ENCODE measurements around the gene B4GALT5. TPM values are rescaled to one million over a fixed set of nuclear protein-coding genes. Genes with fewer than 3 reads are reported as not detected.

The B4GALT5 gene
- total RNA-seq, 2 experiments from 2014 or later = 9.8 to 18.8 TPM

DNA sequence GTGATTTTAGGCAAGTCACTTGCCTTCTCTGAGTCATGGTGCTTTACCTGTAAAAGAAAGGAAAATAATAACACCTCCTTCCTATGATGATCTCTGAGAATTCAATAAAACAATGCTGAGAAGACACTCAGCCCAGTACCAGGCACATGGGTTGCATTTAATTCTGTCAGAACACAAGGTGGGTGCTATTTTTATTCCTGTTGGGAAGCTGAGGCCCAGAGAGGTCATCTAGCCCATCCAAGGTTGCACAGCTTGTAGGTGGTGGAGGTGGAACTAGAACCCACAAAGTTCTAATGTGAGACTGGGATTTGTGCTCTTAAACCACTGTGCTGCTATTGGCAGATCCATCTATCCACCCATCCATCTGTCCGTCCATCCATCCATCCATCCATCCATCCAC lies 106.1 kb downstream of the B4GALT5 start:
- Histone ChIP-seq H3K9me2 (ENCODE audit: insufficient read depth, low read length) (no peaks in the 10 kb centered on the region), H3K27ac (ENCODE audit: low read depth, low read length, poor library complexity, severe bottlenecking) (no peak overlapping the region), H3K79me2 (ENCODE audit: insufficient read depth, low read depth, low read length) (no peaks in the 10 kb centered on the region), H3K4me2 (ENCODE audit: low read length) (no peak overlapping the region), H2AFZ (ENCODE audit: low read length) (no peak overlapping the region), H3K9me3 (ENCODE audit: low read length) (no peaks in the 10 kb centered on the region), H3K36me3 (ENCODE audit: insufficient read depth, low read length) (no peaks in the 10 kb centered on the region), H3K4me1 (ENCODE audit: insufficient read depth, low read length, poor library complexity, severe bottlenecking) (peaks cover 37% of the 10 kb centered on the region), H4K20me1 (ENCODE audit: insufficient read depth, low read length) (no peaks in the 10 kb centered on the region), H3K4me3 (ENCODE audit: low read depth, low read length, poor library complexity, severe bottlenecking) (no peak overlapping the region)
- ChIA-PET CTCF (ENCODE audit: unreplicated experiment) (interaction anchor here (1.0 to 1.5 kb wide), 3 partner anchors 65 to 241 kb away, joined by 3 to 9 read pairs (median 5); no protein-coding TSS in a partner anchor), POLR2A (no interaction called here)
- no TSS peak for BruUV-seq (replicated peaks)
- DNase-seq (ENCODE audit: low spot score) = no peak
- intact Hi-C loops (cut with micrococcal nuclease; ENCODE audit: unreplicated experiment) = no loop called here
- TF ChIP-seq, protein P1, sequence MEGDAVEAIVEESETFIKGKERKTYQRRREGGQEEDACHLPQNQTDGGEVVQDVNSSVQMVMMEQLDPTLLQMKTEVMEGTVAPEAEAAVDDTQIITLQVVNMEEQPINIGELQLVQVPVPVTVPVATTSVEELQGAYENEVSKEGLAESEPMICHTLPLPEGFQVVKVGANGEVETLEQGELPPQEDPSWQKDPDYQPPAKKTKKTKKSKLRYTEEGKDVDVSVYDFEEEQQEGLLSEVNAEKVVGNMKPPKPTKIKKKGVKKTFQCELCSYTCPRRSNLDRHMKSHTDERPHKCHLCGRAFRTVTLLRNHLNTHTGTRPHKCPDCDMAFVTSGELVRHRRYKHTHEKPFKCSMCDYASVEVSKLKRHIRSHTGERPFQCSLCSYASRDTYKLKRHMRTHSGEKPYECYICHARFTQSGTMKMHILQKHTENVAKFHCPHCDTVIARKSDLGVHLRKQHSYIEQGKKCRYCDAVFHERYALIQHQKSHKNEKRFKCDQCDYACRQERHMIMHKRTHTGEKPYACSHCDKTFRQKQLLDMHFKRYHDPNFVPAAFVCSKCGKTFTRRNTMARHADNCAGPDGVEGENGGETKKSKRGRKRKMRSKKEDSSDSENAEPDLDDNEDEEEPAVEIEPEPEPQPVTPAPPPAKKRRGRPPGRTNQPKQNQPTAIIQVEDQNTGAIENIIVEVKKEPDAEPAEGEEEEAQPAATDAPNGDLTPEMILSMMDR (conservative IDR thresholded peaks at IDR 0.05; ENCODE audit: low read length) = no peak
- no peak for TF ChIP-seq EZH2phosphoT487 (IDR thresholded peaks at IDR 0.05; ENCODE audit: borderline replicate concordance, low read depth, low read length)

DNA sequence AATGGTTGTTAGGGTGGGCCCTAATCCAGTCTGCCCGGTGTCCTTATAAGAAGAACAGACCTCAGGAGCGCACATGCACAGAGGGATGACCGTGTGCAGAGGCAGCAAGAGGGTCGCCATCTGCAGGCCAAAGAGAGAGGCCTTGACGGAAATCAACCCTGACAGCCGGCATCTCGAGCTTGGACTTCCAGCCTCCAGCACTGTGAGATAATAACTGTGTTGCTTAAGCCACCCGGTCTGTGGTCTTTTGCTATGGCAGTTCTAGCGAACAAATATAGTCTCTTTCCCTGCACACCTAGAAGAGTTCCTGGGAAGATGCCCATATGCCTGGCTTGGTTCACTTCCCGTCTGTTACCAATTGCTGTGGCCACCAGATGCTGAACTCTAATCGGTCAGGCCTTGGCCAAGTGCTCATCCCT lies 110.5 kb downstream of the B4GALT5 start:
- no TSS peak for BruUV-seq (replicated peaks)
- no peaks in the 10 kb centered on the region for H3K9me2 ChIP-seq (ENCODE audit: insufficient read depth, low read length)
- H3K4me3 ChIP-seq (ENCODE audit: low read depth, low read length, poor library complexity, severe bottlenecking) = no peak overlapping the region
- POLR2A ChIA-PET = no interaction called here
- H3K4me1 ChIP-seq (ENCODE audit: insufficient read depth, low read length, poor library complexity, severe bottlenecking) = peaks cover 22% of the 10 kb centered on the region
- CTCF ChIA-PET (ENCODE audit: unreplicated experiment) = interaction anchor here (1.5 kb wide), 1 partner anchor 63 kb away, joined by 5 read pairs; no protein-coding TSS in a partner anchor
- intact Hi-C loops (cut with micrococcal nuclease; ENCODE audit: unreplicated experiment) = no loop called here
- TF ChIP-seq EZH2phosphoT487 (IDR thresholded peaks at IDR 0.05; ENCODE audit: borderline replicate concordance, low read depth, low read length) = no peak
- TF ChIP-seq, protein P1 (conservative IDR thresholded peaks at IDR 0.05; ENCODE audit: low read length) = peak; percentile 71
- no peaks in the 10 kb centered on the region for H3K79me2 ChIP-seq (ENCODE audit: insufficient read depth, low read depth, low read length)
- DNase-seq (ENCODE audit: low spot score) = peak; percentile 62
- H2AFZ ChIP-seq (ENCODE audit: low read length) = peak overlapping the region; percentile 27; the same call in 1 of the 2 replicates
- H3K36me3 ChIP-seq (ENCODE audit: insufficient read depth, low read length) = no peaks in the 10 kb centered on the region
- peak overlapping the region; percentile 25; the same call in 1 of the 2 replicates for H3K4me2 ChIP-seq (ENCODE audit: low read length)
- H3K27ac ChIP-seq (ENCODE audit: low read depth, low read length, poor library complexity, severe bottlenecking) = no peak overlapping the region
- no peaks in the 10 kb centered on the region for H4K20me1 ChIP-seq (ENCODE audit: insufficient read depth, low read length)
- H3K9me3 ChIP-seq (ENCODE audit: low read length) = peaks cover 1% of the 10 kb centered on the region

DNA sequence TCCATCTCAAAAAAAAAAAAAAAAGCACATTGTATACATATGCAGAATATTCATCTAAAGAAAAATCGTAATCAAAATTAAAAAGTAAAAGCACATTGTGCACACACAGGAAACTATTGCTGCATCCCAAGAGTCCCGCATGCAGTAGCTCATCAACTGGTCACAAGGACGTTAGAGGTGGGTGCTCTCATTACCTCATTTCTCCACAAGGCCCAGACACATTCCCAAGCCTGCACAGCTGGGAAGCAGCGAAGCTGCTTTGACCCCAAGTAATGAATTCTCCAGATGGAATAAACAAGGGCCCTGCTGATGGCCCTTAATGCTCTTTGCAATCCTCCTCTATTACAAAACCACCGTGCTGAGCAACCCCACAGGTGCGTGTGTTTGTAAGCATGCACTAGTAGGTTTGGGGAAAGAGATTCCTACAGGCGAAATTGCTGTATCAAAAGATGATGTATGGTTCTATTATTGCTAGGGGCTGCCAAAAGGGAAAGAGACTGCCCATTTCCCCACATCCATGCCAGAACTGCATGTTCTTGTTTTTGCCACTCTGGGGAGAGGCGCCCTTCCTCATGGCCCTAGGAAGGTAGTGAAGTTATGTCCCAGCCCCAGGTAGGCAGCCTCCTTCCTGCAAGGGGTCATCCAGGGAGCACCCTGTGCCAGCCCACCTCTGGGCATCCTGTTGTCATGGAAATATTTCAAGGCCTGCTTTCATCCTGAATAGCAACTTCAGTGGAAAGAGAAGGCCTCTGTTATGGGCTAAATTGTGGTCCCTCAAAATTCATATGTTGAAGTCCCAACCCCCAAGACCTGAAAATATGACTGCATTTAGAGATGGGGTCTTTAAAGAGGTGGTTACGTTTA lies 111.1 kb downstream of the B4GALT5 start:
- DNase-seq (ENCODE audit: low spot score) = no peak
- Histone ChIP-seq H3K9me3 (ENCODE audit: low read length) (peaks cover 8% of the 10 kb centered on the region), H3K79me2 (ENCODE audit: insufficient read depth, low read depth, low read length) (no peaks in the 10 kb centered on the region), H4K20me1 (ENCODE audit: insufficient read depth, low read length) (no peaks in the 10 kb centered on the region), H3K4me3 (ENCODE audit: low read depth, low read length, poor library complexity, severe bottlenecking) (no peak overlapping the region), H3K9me2 (ENCODE audit: insufficient read depth, low read length) (no peaks in the 10 kb centered on the region), H3K4me2 (ENCODE audit: low read length) (no peak overlapping the region), H3K27ac (ENCODE audit: low read depth, low read length, poor library complexity, severe bottlenecking) (no peak overlapping the region), H3K4me1 (ENCODE audit: insufficient read depth, low read length, poor library complexity, severe bottlenecking) (peaks cover 27% of the 10 kb centered on the region), H3K36me3 (ENCODE audit: insufficient read depth, low read length) (no peaks in the 10 kb centered on the region), H2AFZ (ENCODE audit: low read length) (peak overlapping the region; percentile 27; the same call in 1 of the 2 replicates)
- BruUV-seq (replicated peaks) = no TSS peak
- POLR2A ChIA-PET = interaction anchor here (0.7 kb wide), 1 partner anchor 24 kb away, joined by 3 read pairs; no protein-coding TSS in a partner anchor
- TF ChIP-seq EZH2phosphoT487 (IDR thresholded peaks at IDR 0.05; ENCODE audit: borderline replicate concordance, low read depth, low read length) = no peak
- TF ChIP-seq, protein P1 (conservative IDR thresholded peaks at IDR 0.05; ENCODE audit: low read length) = no peak
- intact Hi-C loops (cut with micrococcal nuclease; ENCODE audit: unreplicated experiment) = no loop called here
- CTCF ChIA-PET (ENCODE audit: unreplicated experiment) = no interaction called here
